ENCODE measurements around the gene POMT2.

DNA sequence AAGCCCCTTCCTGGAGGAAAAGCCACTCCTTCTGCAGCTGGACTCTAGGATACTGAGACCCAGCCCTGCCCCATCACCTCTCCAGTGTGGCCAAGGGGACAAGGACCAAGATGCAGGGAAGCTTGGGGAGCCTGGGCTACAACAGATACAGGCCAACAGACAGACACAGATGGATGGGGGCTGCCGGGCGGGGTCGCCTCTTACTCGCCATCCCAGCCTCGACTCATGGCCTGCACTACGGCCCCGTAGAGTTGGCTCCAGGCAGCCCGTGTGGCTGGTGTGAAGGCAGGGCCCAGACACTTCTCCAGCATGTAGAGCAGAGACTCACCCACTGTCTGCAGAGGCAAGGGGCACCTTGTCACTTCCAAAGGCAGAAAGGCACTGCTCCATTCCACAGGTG, 54.3 kb downstream of the POMT2 start:
- TF ChIP-seq, protein P1, sequence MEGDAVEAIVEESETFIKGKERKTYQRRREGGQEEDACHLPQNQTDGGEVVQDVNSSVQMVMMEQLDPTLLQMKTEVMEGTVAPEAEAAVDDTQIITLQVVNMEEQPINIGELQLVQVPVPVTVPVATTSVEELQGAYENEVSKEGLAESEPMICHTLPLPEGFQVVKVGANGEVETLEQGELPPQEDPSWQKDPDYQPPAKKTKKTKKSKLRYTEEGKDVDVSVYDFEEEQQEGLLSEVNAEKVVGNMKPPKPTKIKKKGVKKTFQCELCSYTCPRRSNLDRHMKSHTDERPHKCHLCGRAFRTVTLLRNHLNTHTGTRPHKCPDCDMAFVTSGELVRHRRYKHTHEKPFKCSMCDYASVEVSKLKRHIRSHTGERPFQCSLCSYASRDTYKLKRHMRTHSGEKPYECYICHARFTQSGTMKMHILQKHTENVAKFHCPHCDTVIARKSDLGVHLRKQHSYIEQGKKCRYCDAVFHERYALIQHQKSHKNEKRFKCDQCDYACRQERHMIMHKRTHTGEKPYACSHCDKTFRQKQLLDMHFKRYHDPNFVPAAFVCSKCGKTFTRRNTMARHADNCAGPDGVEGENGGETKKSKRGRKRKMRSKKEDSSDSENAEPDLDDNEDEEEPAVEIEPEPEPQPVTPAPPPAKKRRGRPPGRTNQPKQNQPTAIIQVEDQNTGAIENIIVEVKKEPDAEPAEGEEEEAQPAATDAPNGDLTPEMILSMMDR (IDR thresholded peaks at IDR 0.05; ENCODE audit: low read length), result no peak
- no peak for TF ChIP-seq EZH2 (IDR thresholded peaks at IDR 0.05; ENCODE audit: borderline replicate concordance, low read length)
